Mucosa of descending colon (tissue), 3 donors: ENCODE measurements around the gene YPEL3. TPM values are rescaled to one million over a fixed set of nuclear protein-coding genes. Genes with fewer than 3 reads are reported as not detected.

Experiments used
- ATAC-seq: fragments of 200-7000 bp; cut with Tn5 transposase; one replicate; pipeline ENCODE4 v1.9.1; 2020; ENCODE audit warnings: mild to moderate bottlenecking, moderate library complexity
- DNase-seq, 3 donors: peaks; one replicate each; pipeline ENCODE4 v3.0.0-alpha.2; 2020
- H3K36me3 ChIP-seq: fragments of 200-600 bp; one replicate; pipeline ENCODE4 v1.8.0; 2021; ENCODE audit warnings: low read depth, mild to moderate bottlenecking
- H3K4me1 ChIP-seq: fragments of 200-600 bp; one replicate; pipeline ENCODE4 v1.8.0; 2021; ENCODE audit warnings: low read depth, mild to moderate bottlenecking
- H3K4me3 ChIP-seq: fragments of 200-600 bp; one replicate; pipeline ENCODE4 v1.8.0; 2021; ENCODE audit warnings: mild to moderate bottlenecking
- H3K9me3 ChIP-seq: fragments of 200-600 bp; one replicate; pipeline ENCODE4 v1.8.0; 2021; ENCODE audit warnings: mild to moderate bottlenecking
- CTCF ChIP-seq: fragments of 200-600 bp; IDR thresholded peaks from one replicate; pipeline ENCODE4 v1.8.0; 2022; ENCODE audit warnings: antibody characterized with exemption, mild to moderate bottlenecking
- intact Hi-C, 2 donors: fragments of 100-400 bp; cut with DNase I in 1 of 2; cut with micrococcal nuclease in 1 of 2; formaldehyde crosslinking; loops; one replicate each; pipeline versions ENCODE4 v1.11.0 to v1.11.1; 2022; cut with DNase I, micrococcal nuclease
- total RNA-seq, 3 donors: library from RNA; stranded (reverse); fragmentation: NEBNext Ultra II Directional in 2 of 3; extraction: Animal tissue kit (Norgen Biotek cat#: 25700) in 2 of 3; gene quantifications; one replicate each; pipeline versions ENCODE4 v1.2.1 to v1.2.4, GENCODE V29; 2021 to 2023
- donor health status: DM: no; HTN: no; CAD: no; lungs with moderate emphysema.
- donor health status: DM: no; HTN: no; CAD: no.
- donor health status: DM: no; HTN: yes; CAD: no.

Gene YPEL3
- total RNA-seq, 3 donors from 2014 or later = 30.5 to 78.4 (median 69.3) TPM

- peak; percentile 5 for TF ChIP-seq CTCF
- Histone ChIP-seq H3K4me1 (peaks cover 44% of the 10 kb centered on the region), H3K4me3 (peak within 1 kb of the TSS; percentile 96), H3K36me3 (peaks cover 15% of the 10 kb centered on the region), H3K9me3 (no peaks in the 10 kb centered on the region)
- intact Hi-C loops = no loop called here
- DNase-seq (peak; percentile 98 to 99 (median 98)), ATAC-seq (peak; percentile 88)
These were observed 30.7 kb downstream of the YPEL3 start, which contains the start of gene ALDOA for GRCh38 chr16:30065102-30065942. Gene ALDOA, plus strand, starts transcription at chr16:30065760. Its CDS starts 1,138 bp downstream, at chr16:30066898.

- DNase-seq = no peak
These were observed 31.3 kb downstream of the YPEL3 start for GRCh38 chr16:30064729-30065101.

GRCh38 chr16:30063893-30064728 is 31.9 kb downstream of the YPEL3 start:
- intact Hi-C loops = no loop called here
- H3K9me3 ChIP-seq = no peaks in the 10 kb centered on the region
- ATAC-seq = peak; percentile 22

More at GRCh38 chr16:30064729-30065101, 31.3 kb downstream of the YPEL3 start:
- Histone ChIP-seq H3K36me3 (peaks cover 11% of the 10 kb centered on the region), H3K4me1 (peaks cover 38% of the 10 kb centered on the region), H3K4me3 (peak overlapping the region; percentile 96), H3K9me3 (no peaks in the 10 kb centered on the region)
- intact Hi-C loops = no loop called here
- TF ChIP-seq CTCF = no peak
- peak; percentile 1 for ATAC-seq

GRCh38 chr16:30063278-30063892 is 32.6 kb downstream of the YPEL3 start:
- no peak for DNase-seq
- peaks cover 27% of the 10 kb centered on the region for H3K4me1 ChIP-seq
- no peaks in the 10 kb centered on the region for H3K9me3 ChIP-seq
- ATAC-seq = no peak
- no peaks in the 10 kb centered on the region for H3K36me3 ChIP-seq
- intact Hi-C loops = no loop called here
- TF ChIP-seq CTCF = no peak
- no peak overlapping the region for H3K4me3 ChIP-seq

More at GRCh38 chr16:30063893-30064728, 31.9 kb downstream of the YPEL3 start:
- no peak for TF ChIP-seq CTCF
- Histone ChIP-seq H3K4me3 (peak overlapping the region; percentile 96), H3K36me3 (peaks cover 5% of the 10 kb centered on the region), H3K4me1 (peaks cover 32% of the 10 kb centered on the region)
- peak; percentile 79 to 88 (median 80) for DNase-seq

- Histone ChIP-seq H3K4me1 (peaks cover 10% of the 10 kb centered on the region), H3K36me3 (no peaks in the 10 kb centered on the region), H3K4me3 (no peak overlapping the region), H3K9me3 (no peaks in the 10 kb centered on the region)
- TF ChIP-seq CTCF = no peak
- DNase-seq (peak in 1 of 3 donors; percentile 31), ATAC-seq (no peak)
- intact Hi-C loops = no loop called here
These were observed 35.0 kb downstream of the YPEL3 start for GRCh38 chr16:30060836-30061554.
